ENCODE data around the gene BCL7A. TPM values are rescaled to one million over a fixed set of nuclear protein-coding genes. Genes with fewer than 3 reads are reported as not detected.

BCL7A gene
- polyA plus RNA-seq, 1 donor from 2014 or later: 51.3 TPM

Other genes starting within 250 kb of the BCL7A start
- gene RHOF, start 228.2 kb upstream of the BCL7A start, polyA plus RNA-seq: 9.4 and 14.7 TPM in 2 replicates
- 2.6 and 3.2 TPM in 2 replicates for gene SETD1B, start 217.9 kb upstream of the BCL7A start, polyA plus RNA-seq
- not detected in 2 replicates for gene HPD, start 163.0 kb upstream of the BCL7A start, polyA plus RNA-seq
- gene PSMD9, start 133.1 kb upstream of the BCL7A start, polyA plus RNA-seq: 74.9 and 79.3 TPM in 2 replicates
- gene CFAP251, start 103.3 kb upstream of the BCL7A start, polyA plus RNA-seq: 1.6 and 4.0 TPM in 2 replicates
- 9.2 and 10.1 TPM in 2 replicates for gene MLXIP, start 56.9 kb downstream of the BCL7A start, polyA plus RNA-seq
- gene IL31, start 152.3 kb downstream of the BCL7A start, polyA plus RNA-seq: not detected in 2 replicates
- gene LRRC43, start 161.2 kb downstream of the BCL7A start, polyA plus RNA-seq: 2.2 and 4.8 TPM in 2 replicates
- 1.8 and 2.6 TPM in 2 replicates for gene B3GNT4, start 181.8 kb downstream of the BCL7A start, polyA plus RNA-seq
- 157 and 171 TPM in 2 replicates for gene DIABLO, start 204.2 kb downstream of the BCL7A start, polyA plus RNA-seq
- 39.0 and 40.9 TPM in 2 replicates for gene VPS33A, start 244.6 kb downstream of the BCL7A start, polyA plus RNA-seq